CD4-positive, alpha-beta T cell treated with Interleukin-17A for 4 hours (primary cell): ENCODE data around the gene CYP2A13.
A peak's percentile ranks its signal among the peaks of the same experiment; 100 is the strongest.
"Not testable (repeated sequence)": the region's sequence is repeated elsewhere in the genome, so short reads cannot be mapped to it uniquely, and the experiment has no call there.

ENCODE experiments used
- DNase-seq: peaks from one replicate; pipeline ENCODE4 v3.0.0-alpha.2; 2020; ENCODE audit warnings: mixed read lengths

The CYP2A13 gene

GRCh38 chr19:41122846-41123245 lies 34.6 kb downstream of the CYP2A13 start:
- DNase-seq, result not testable (repeated sequence)

- DNase-seq, result no peak
These were observed 35.6 kb downstream of the CYP2A13 start for GRCh38 chr19:41123716-41124294.

GRCh38 chr19:41126765-41127203 lies 38.5 kb downstream of the CYP2A13 start:
- peak; percentile 67 for DNase-seq

DNA sequence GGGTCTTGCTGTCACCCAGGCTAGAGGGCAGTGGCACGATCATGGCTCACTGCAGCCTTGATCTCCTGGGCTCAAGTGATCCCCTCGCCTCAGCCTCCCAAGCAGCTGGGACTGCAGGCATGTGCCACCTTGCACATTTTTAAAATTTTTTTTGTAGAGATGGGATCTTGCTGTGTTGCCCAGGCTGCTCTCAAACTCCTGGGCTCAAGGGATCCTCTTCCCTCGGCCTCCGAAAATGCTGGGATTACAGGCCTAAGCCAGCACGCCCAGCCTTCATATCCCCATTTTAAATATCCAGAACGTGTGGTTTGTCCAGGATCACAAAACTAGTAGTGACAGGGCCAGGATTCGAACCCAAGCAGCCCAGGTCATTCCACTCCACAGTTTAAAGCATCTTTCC lies 39.1 kb downstream of the CYP2A13 start:
- not testable (repeated sequence) for DNase-seq

- DNase-seq, result peak; percentile 78
These were observed 39.6 kb downstream of the CYP2A13 start for GRCh38 chr19:41127801-41128300.

DNA sequence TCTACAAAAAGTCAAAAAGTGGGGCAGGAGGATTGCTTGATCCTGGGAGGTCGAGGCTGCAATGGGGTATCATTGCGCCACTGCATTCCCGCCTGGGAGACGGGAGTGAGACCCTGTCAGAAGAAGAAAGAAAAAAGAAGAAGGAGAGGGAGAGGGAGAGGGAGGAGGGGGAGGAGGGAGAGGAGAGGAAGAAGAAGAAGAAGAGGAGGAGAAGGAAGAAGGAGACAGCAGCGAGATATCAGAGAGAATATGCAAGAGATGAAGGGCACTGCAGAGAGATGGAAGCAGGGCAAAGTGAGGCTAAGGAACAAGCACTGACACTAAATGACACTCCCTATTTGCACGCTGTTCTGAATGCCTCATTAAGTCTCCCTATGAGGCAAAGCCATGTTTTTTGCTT lies 40.4 kb downstream of the CYP2A13 start:
- DNase-seq, result no peak

- no peak for DNase-seq
These were observed 42.9 kb downstream of the CYP2A13 start for GRCh38 chr19:41131186-41131585.

DNA sequence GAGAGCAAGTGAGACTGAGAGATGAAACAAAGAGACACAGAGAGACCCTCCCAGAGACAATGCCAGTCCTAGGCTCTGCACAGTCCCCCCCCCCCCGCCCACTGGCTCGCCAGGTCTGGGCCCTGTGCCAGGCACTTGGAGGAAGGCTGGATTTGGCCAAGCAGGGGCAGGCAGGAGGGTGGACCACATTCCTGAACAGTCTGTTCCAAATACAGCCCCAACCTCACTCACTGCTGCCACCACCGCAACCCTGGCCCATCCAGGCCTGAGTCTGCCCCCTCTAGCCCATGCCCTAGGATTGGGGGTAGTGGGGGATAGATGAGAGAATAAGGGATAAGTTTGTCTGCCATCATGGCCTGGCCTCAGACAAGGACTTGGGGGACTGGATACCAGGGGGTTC lies 45.0 kb downstream of the CYP2A13 start:
- no peak for DNase-seq

GRCh38 chr19:41134616-41135015 lies 46.4 kb downstream of the CYP2A13 start:
- no peak for DNase-seq

DNA sequence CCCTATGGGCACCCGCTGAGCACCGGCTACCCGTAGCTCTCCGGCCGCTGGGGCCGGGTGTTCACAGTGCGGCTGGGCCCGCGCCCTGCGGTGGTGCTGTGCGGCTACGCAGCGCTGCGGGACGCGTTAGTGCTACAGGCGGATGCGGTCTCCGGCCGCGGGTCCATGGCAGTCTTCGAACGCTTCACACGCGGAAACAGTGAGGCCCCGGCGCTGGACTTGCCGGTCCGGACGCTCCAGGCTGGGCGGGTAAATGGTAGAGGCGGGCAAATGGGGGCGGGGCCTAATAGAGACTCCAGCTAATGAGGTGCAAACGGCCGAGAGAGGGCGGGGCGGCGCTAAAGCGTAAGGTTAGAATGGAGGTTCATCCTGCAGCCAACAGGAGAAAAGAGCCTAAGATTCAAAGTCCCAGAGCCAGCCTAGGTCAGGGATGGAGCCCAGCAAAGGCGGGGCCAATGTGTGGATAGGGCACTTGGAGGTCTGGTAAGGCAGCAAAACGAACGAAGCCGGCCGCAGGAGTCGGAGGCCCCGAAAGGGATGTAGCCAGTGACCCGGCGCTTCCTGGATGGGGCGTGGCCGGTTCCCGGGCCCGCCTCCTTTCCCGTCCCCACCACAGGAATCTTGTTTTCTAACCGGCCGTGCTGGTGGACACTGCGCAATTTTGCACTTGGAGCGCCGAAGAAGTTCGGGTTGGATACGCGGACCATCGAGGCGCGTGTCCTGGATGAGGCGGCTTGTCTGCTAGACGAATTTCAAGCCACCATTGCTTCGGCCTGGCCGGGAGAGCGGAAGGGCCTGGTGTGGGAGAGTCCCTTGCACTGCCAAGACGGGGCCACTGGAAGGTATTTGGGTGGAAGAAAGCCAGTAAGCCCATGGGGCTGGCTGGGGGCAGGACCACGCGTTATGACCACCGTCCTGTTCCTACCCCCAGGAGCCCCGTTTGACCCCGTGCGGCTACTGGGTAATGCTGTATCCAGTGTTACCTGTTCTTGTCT lies 47.4 kb downstream of the CYP2A13 start:
- DNase-seq, result peak; percentile 49

- DNase-seq, result no peak
These were observed 48.6 kb downstream of the CYP2A13 start for GRCh38 chr19:41136636-41137455.

- DNase-seq, result peak; percentile 95
These were observed 56.2 kb downstream of the CYP2A13 start for GRCh38 chr19:41144403-41144802.
